CD4-positive, CD25-positive, alpha-beta regulatory T cell (primary cell): ENCODE data around the gene MAP3K6. TPM values are rescaled to one million over a fixed set of nuclear protein-coding genes. Genes with fewer than 3 reads are reported as not detected.
A peak's percentile ranks its signal among the peaks of the same experiment; 100 is the strongest.

Experiments
- ATAC-seq, 2 donors: fragments of 150-1000 bp; cut with Tn5 transposase; one replicate each; pipeline ENCODE4 v1.10.0; 2021; ENCODE audit warnings: low read depth in 2 of 2, moderate number of reproducible peaks in 2 of 2, moderate library complexity in 1 of 2
- DNase-seq, 3 donors: peaks; one replicate each; pipeline versions ENCODE4 v3.0.0 to v3.0.0-alpha.2; 2012 to 2022; ENCODE audit warnings: mixed read lengths in 1 of 3
- H3K27ac ChIP-seq: one replicate; pipeline ENCODE4 v1.7.0; 2013; ENCODE audit warnings: mild to moderate bottlenecking, low read length; ENCODE audit not compliant: insufficient read depth, poor library complexity, severe bottlenecking
- H3K27me3 ChIP-seq: one replicate; pipeline ENCODE4 v1.7.0; 2013; ENCODE audit warnings: low read length; ENCODE audit not compliant: control insufficient read depth, insufficient read depth
- H3K36me3 ChIP-seq: one replicate; pipeline ENCODE4 v1.7.0; 2013; ENCODE audit warnings: mild to moderate bottlenecking, low read length, moderate library complexity; ENCODE audit not compliant: control insufficient read depth, insufficient read depth
- H3K4me1 ChIP-seq: 2 replicates; pipeline ENCODE4 v1.7.0; 2013; ENCODE audit warnings: mild to moderate bottlenecking, low read length; ENCODE audit not compliant: insufficient read depth, control insufficient read depth, poor library complexity, severe bottlenecking
- H3K4me3 ChIP-seq: one replicate; pipeline ENCODE4 v1.7.0; 2013; ENCODE audit warnings: low read depth, mild to moderate bottlenecking, low read length, moderate library complexity
- H3K9me3 ChIP-seq, 2 experiments: 1 replicate in 1 of 2; 2 replicates in 1 of 2; pipeline ENCODE4 v1.7.0; 2013; ENCODE audit warnings: low read length in 2 of 2, mild to moderate bottlenecking in 1 of 2, moderate library complexity in 1 of 2; ENCODE audit not compliant: control insufficient read depth in 2 of 2
- H3K27ac Mint-ChIP-seq, 3 donors: one replicate each; pipeline ENCODE4 v1.8.0; 2020 to 2022; ENCODE audit warnings: mild to moderate bottlenecking in 3 of 3, mixed read lengths in 3 of 3, moderate library complexity in 2 of 3
- H3K27me3 Mint-ChIP-seq: one replicate; pipeline ENCODE4 v1.8.0; 2022; ENCODE audit warnings: mild to moderate bottlenecking, mixed read lengths
- H3K36me3 Mint-ChIP-seq: one replicate; pipeline ENCODE4 v1.8.0; 2020; ENCODE audit warnings: mixed read lengths
- H3K4me1 Mint-ChIP-seq, 4 donors: one replicate each; pipeline ENCODE4 v1.8.0; 2020 to 2022; ENCODE audit warnings: mixed read lengths in 4 of 4, mild to moderate bottlenecking in 1 of 4
- H3K4me3 Mint-ChIP-seq, 4 donors: one replicate each; pipeline ENCODE4 v1.8.0; 2020 to 2022; ENCODE audit warnings: mild to moderate bottlenecking in 4 of 4, mixed read lengths in 4 of 4, moderate library complexity in 3 of 4
- H3K9me3 Mint-ChIP-seq, 7 donors: one replicate each; pipeline ENCODE4 v1.8.0; 2020 to 2022; ENCODE audit warnings: mixed read lengths in 7 of 7, mild to moderate bottlenecking in 3 of 7, moderate library complexity in 2 of 7
- polyA plus RNA-seq, 4 donors: library from polyadenylated mRNA; unstranded; fragments of 300-500 nt; fragmentation: Illumina TruSeq; gene quantifications; one replicate each; pipeline ENCODE4 v1.2.3, GENCODE V29; 2021
- total RNA-seq: library from RNA; stranded (reverse); gene quantifications from one replicate; pipeline ENCODE4 v1.2.3, GENCODE V29; 2022

Gene MAP3K6
- total and polyA plus RNA-seq, 5 donors from 2014 or later, result 3.8 to 8.3 (median 5.6) TPM

- Mint-ChIP-seq H3K4me1 (peaks cover 0 to 58% (median 26%) of the 10 kb centered on the region in 4 donors), H3K36me3 (peaks cover 6% of the 10 kb centered on the region), H3K27ac (peak overlapping the region; percentile 55 to 87 (median 72)), H3K27me3 (peaks cover 4% of the 10 kb centered on the region), H3K4me3 (peak overlapping the region; percentile 52 to 79 (median 77)), H3K9me3 (no peaks in the 10 kb centered on the region)
- no peak overlapping the region for H3K4me3 ChIP-seq
- no peak for DNase-seq
- ATAC-seq, result no peak
- H3K9me3 ChIP-seq, result no peaks in the 10 kb centered on the region
- no peaks in the 10 kb centered on the region for H3K36me3 ChIP-seq
- H3K27me3 ChIP-seq, result no peaks in the 10 kb centered on the region
- peaks cover 45% of the 10 kb centered on the region for H3K4me1 ChIP-seq
- H3K27ac ChIP-seq, result peak overlapping the region; percentile 65
These were observed 10.5 kb downstream of the MAP3K6 start for GRCh38 chr1:27356277-27356618.

DNA sequence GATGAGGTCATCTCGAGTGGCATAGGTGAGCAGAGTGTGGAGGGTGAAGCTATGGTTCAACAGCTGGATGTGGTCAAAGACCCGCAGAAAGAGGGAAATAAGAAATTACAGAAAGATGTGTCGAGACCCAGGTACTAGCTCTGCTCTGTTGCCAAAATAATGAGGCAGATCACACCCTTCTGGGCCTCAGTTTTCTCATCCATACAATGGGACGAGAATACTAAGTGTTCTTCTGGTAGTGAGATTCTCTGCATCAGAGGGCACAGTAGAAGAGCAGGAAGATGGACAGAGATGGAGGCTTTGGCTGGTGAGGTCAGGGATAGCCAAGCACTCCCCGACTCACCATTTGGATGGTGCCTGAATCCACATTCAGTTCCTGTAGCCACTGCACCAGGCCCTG lies 11.1 kb downstream of the MAP3K6 start:
- DNase-seq (no peak), ATAC-seq (no peak)
- peaks cover 6% of the 10 kb centered on the region for H3K36me3 Mint-ChIP-seq
- H3K9me3 Mint-ChIP-seq, result no peaks in the 10 kb centered on the region
- H3K4me3 ChIP-seq, result no peak overlapping the region
- peaks cover 45% of the 10 kb centered on the region for H3K4me1 ChIP-seq
- H3K36me3 ChIP-seq, result no peaks in the 10 kb centered on the region
- no peaks in the 10 kb centered on the region for H3K9me3 ChIP-seq
- H3K27me3 ChIP-seq, result no peaks in the 10 kb centered on the region
- peaks cover 0 to 57% (median 26%) of the 10 kb centered on the region in 4 donors for H3K4me1 Mint-ChIP-seq
- peak overlapping the region; percentile 65 for H3K27ac ChIP-seq
- H3K27me3 Mint-ChIP-seq, result peaks cover 4% of the 10 kb centered on the region
- H3K27ac Mint-ChIP-seq, result peak overlapping the region in 2 of 3 donors; percentile 11 to 72
- peak overlapping the region; percentile 52 to 79 (median 77) for H3K4me3 Mint-ChIP-seq

GRCh38 chr1:27353629-27354028 lies 13.1 kb downstream of the MAP3K6 start:
- no peaks in the 10 kb centered on the region for H3K9me3 ChIP-seq
- H3K4me3 ChIP-seq, result no peak overlapping the region
- peaks cover 42% of the 10 kb centered on the region for H3K4me1 ChIP-seq
- peaks cover 5% of the 10 kb centered on the region for H3K36me3 ChIP-seq
- no peak overlapping the region for H3K27ac ChIP-seq
- DNase-seq (no peak), ATAC-seq (no peak)
- Mint-ChIP-seq H3K36me3 (peaks cover 6% of the 10 kb centered on the region), H3K4me3 (peak overlapping the region in 1 of 4 donors; percentile 66), H3K27me3 (no peaks in the 10 kb centered on the region), H3K27ac (no peak overlapping the region), H3K4me1 (peaks cover 0 to 40% (median 16%) of the 10 kb centered on the region in 4 donors), H3K9me3 (no peaks in the 10 kb centered on the region)
- no peaks in the 10 kb centered on the region for H3K27me3 ChIP-seq

DNA sequence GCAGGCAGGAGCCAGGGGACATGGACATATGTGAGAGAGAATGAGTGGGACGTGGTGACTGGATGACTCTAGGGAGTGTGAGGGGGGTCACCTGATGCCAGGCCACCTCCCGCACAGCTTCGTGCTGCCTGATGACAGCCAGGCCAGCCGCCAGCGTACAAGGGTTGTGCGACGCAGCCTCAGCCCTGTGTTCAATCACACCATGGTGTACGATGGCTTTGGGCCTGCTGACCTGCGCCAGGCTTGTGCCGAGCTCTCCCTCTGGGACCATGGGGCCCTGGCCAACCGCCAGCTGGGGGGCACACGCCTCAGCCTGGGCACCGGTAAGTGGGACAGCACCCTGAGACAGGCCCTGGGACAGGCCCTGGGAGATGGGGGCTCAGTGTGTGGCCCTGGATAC lies 13.6 kb downstream of the MAP3K6 start:
- peaks cover 43% of the 10 kb centered on the region for H3K4me1 ChIP-seq
- H3K9me3 ChIP-seq, result no peaks in the 10 kb centered on the region
- Mint-ChIP-seq H3K27me3 (no peaks in the 10 kb centered on the region), H3K4me3 (no peak overlapping the region), H3K36me3 (peaks cover 6% of the 10 kb centered on the region), H3K4me1 (peaks cover 0 to 37% (median 16%) of the 10 kb centered on the region in 4 donors), H3K27ac (no peak overlapping the region), H3K9me3 (no peaks in the 10 kb centered on the region)
- H3K36me3 ChIP-seq, result peaks cover 5% of the 10 kb centered on the region
- H3K27ac ChIP-seq, result no peak overlapping the region
- H3K4me3 ChIP-seq, result no peak overlapping the region
- no peak for DNase-seq
- no peak for ATAC-seq
- no peaks in the 10 kb centered on the region for H3K27me3 ChIP-seq

- Mint-ChIP-seq H3K36me3 (peaks cover 15% of the 10 kb centered on the region), H3K27me3 (no peaks in the 10 kb centered on the region), H3K9me3 (no peaks in the 10 kb centered on the region), H3K4me1 (peaks cover 0 to 31% (median 13%) of the 10 kb centered on the region in 4 donors), H3K4me3 (peak overlapping the region in 3 of 4 donors; percentile 19 to 75 (median 35)), H3K27ac (peak overlapping the region in 2 of 3 donors; percentile 15 to 41)
- peaks cover 17% of the 10 kb centered on the region for H3K36me3 ChIP-seq
- no peak for ATAC-seq
- no peak for DNase-seq
- no peaks in the 10 kb centered on the region for H3K27me3 ChIP-seq
- H3K4me1 ChIP-seq, result peaks cover 33% of the 10 kb centered on the region
- no peaks in the 10 kb centered on the region for H3K9me3 ChIP-seq
- no peak overlapping the region for H3K4me3 ChIP-seq
- H3K27ac ChIP-seq, result no peak overlapping the region
These were observed 15.1 kb downstream of the MAP3K6 start for GRCh38 chr1:27351541-27352107.

GRCh38 chr1:27350663-27351540 lies 15.9 kb downstream of the MAP3K6 start:
- H3K27me3 Mint-ChIP-seq, result no peaks in the 10 kb centered on the region
- H3K9me3 Mint-ChIP-seq, result no peaks in the 10 kb centered on the region
- H3K4me1 ChIP-seq, result peaks cover 26% of the 10 kb centered on the region
- peaks cover 22% of the 10 kb centered on the region for H3K36me3 ChIP-seq
- peaks cover 0 to 31% (median 11%) of the 10 kb centered on the region in 4 donors for H3K4me1 Mint-ChIP-seq
- ATAC-seq (no peak), DNase-seq (no peak)
- no peak overlapping the region for H3K4me3 ChIP-seq
- no peaks in the 10 kb centered on the region for H3K9me3 ChIP-seq
- peak overlapping the region in 2 of 4 donors; percentile 15 to 29 for H3K4me3 Mint-ChIP-seq
- H3K27me3 ChIP-seq, result no peaks in the 10 kb centered on the region
- peaks cover 20% of the 10 kb centered on the region for H3K36me3 Mint-ChIP-seq
- no peak overlapping the region for H3K27ac Mint-ChIP-seq
- H3K27ac ChIP-seq, result no peak overlapping the region

GRCh38 chr1:27349784-27350662 lies 16.7 kb downstream of the MAP3K6 start:
- Histone ChIP-seq H3K36me3 (peaks cover 29% of the 10 kb centered on the region), H3K4me1 (peaks cover 25% of the 10 kb centered on the region), H3K27me3 (no peaks in the 10 kb centered on the region), H3K4me3 (no peak overlapping the region), H3K9me3 (no peaks in the 10 kb centered on the region), H3K27ac (no peak overlapping the region)
- H3K27me3 Mint-ChIP-seq, result no peaks in the 10 kb centered on the region
- H3K4me1 Mint-ChIP-seq, result peaks cover 0 to 30% (median 6%) of the 10 kb centered on the region in 4 donors
- H3K4me3 Mint-ChIP-seq, result peak overlapping the region in 2 of 4 donors; percentile 15 to 29
- DNase-seq (no peak), ATAC-seq (peak in 1 of 2 donors; percentile 41)
- H3K27ac Mint-ChIP-seq, result peak overlapping the region in 1 of 3 donors; percentile 26
- H3K36me3 Mint-ChIP-seq, result peaks cover 20% of the 10 kb centered on the region
- no peaks in the 10 kb centered on the region for H3K9me3 Mint-ChIP-seq
